KMS-11 (cell line): ENCODE data around the gene CTF1.
A peak's percentile ranks its signal among the peaks of the same experiment; 100 is the strongest.

Experiments used
- H2AFZ ChIP-seq: fragments of 200-600 bp; sonication (generic); 2 replicates; pipeline ENCODE4 v1.6.1; 2016; ENCODE audit warnings: antibody characterized with exemption, mixed run types, low read depth
- H3K27ac ChIP-seq: fragments of 200-600 bp; sonication (generic); 2 replicates; pipeline ENCODE4 v1.6.1; 2016; ENCODE audit warnings: mild to moderate bottlenecking, mixed run types
- H3K27me3 ChIP-seq: fragments of 200-600 bp; sonication (generic); 2 replicates; pipeline ENCODE4 v1.6.1; 2017; ENCODE audit warnings: mild to moderate bottlenecking, low read depth, mixed run types, moderate library complexity; ENCODE audit not compliant: insufficient read depth
- H3K36me3 ChIP-seq: fragments of 200-600 bp; sonication (generic); 2 replicates; pipeline ENCODE4 v1.6.1; 2017; ENCODE audit warnings: mild to moderate bottlenecking, mixed run types; ENCODE audit not compliant: insufficient read depth
- H3K4me1 ChIP-seq: fragments of 200-600 bp; sonication (generic); 2 replicates; pipeline ENCODE4 v1.6.1; 2016; ENCODE audit warnings: mild to moderate bottlenecking, low read depth, mixed run types; ENCODE audit not compliant: poor library complexity, severe bottlenecking
- H3K4me2 ChIP-seq: fragments of 200-600 bp; sonication (generic); 2 replicates; pipeline ENCODE4 v1.7.0; 2016; ENCODE audit warnings: mild to moderate bottlenecking, mixed run types
- H3K4me3 ChIP-seq: fragments of 200-600 bp; sonication (generic); IDR thresholded peaks from 2 replicates; pipeline ENCODE4 v1.6.1; 2017; ENCODE audit warnings: low read depth, low read length, mixed read lengths; ENCODE audit not compliant: insufficient read depth
- H3K79me2 ChIP-seq: fragments of 200-600 bp; sonication (generic); 2 replicates; pipeline ENCODE4 v1.6.1; 2016; ENCODE audit warnings: low read depth, mixed run types; ENCODE audit not compliant: insufficient read depth
- H3K9ac ChIP-seq: fragments of 200-600 bp; sonication (generic); 2 replicates; pipeline ENCODE4 v1.6.1; 2016; ENCODE audit warnings: mild to moderate bottlenecking, mixed run types
- H4K20me1 ChIP-seq: fragments of 200-600 bp; sonication (generic); 2 replicates; pipeline ENCODE4 v1.6.1; 2016; ENCODE audit warnings: mild to moderate bottlenecking, mixed run types; ENCODE audit not compliant: insufficient read depth
- CTCF ChIP-seq: fragments of 200-600 bp; sonication (generic); conservative IDR thresholded peaks from 2 replicates; pipeline ENCODE4 v1.6.1; 2017; ENCODE audit warnings: low read depth, mild to moderate bottlenecking, antibody characterized with exemption, low read length, moderate library complexity, mixed read lengths

Gene CTF1

GRCh38 chr16:30947541-30947858, 51.1 kb downstream of the CTF1 start:
- Histone ChIP-seq H3K27ac (no peak overlapping the region), H3K79me2 (no peaks in the 10 kb centered on the region; the same call in 1 of the 2 replicates), H4K20me1 (no peaks in the 10 kb centered on the region), H3K27me3 (no peaks in the 10 kb centered on the region), H3K4me3 (no peak overlapping the region), H3K36me3 (no peaks in the 10 kb centered on the region), H2AFZ (no peak overlapping the region), H3K4me2 (no peak overlapping the region), H3K9ac (no peak overlapping the region), H3K4me1 (peaks cover 24% of the 10 kb centered on the region)
- no peak for TF ChIP-seq CTCF

GRCh38 chr16:30947859-30948666, 51.6 kb downstream of the CTF1 start:
- H3K27ac ChIP-seq = no peak overlapping the region
- TF ChIP-seq CTCF = no peak

GRCh38 chr16:30948667-30949649, 52.5 kb downstream of the CTF1 start, which contains the start of gene ORAI3:
Gene ORAI3, plus strand, starts transcription at chr16:30949068. Its CDS starts 222 bp downstream, at chr16:30949290.
- Histone ChIP-seq H3K27ac (peak within 1 kb of the TSS; percentile 39), H3K4me2 (peak within 1 kb of the TSS; percentile 92), H3K27me3 (no peaks in the 10 kb centered on the region), H3K9ac (peak within 1 kb of the TSS; percentile 77), H3K79me2 (no peaks in the 10 kb centered on the region; the same call in 1 of the 2 replicates), H2AFZ (peak within 1 kb of the TSS; percentile 83), H3K36me3 (no peaks in the 10 kb centered on the region), H3K4me3 (no peak within 1 kb of the TSS), H4K20me1 (no peaks in the 10 kb centered on the region), H3K4me1 (peaks cover 26% of the 10 kb centered on the region)
- no peak for TF ChIP-seq CTCF

More at GRCh38 chr16:30947859-30948666, 51.6 kb downstream of the CTF1 start:
- Histone ChIP-seq H3K4me1 (peaks cover 19% of the 10 kb centered on the region), H3K27me3 (no peaks in the 10 kb centered on the region), H3K36me3 (no peaks in the 10 kb centered on the region), H4K20me1 (no peaks in the 10 kb centered on the region), H2AFZ (no peak overlapping the region), H3K4me3 (no peak overlapping the region), H3K79me2 (no peaks in the 10 kb centered on the region; the same call in 1 of the 2 replicates), H3K9ac (peak overlapping the region; percentile 77; the same call in 1 of the 2 replicates), H3K4me2 (peak overlapping the region; percentile 92; the same call in 1 of the 2 replicates)
